PC-3 (cell line): ENCODE data around the gene QDPR.

Experiments
- EZH2phosphoT487 ChIP-seq: fragments of 300-600 bp; sonication (generic); IDR thresholded peaks from 2 replicates; pipeline ENCODE4 v1.6.1; 2018; ENCODE audit warnings: mild to moderate bottlenecking, antibody characterized with exemption, low read length, borderline replicate concordance
- TF ChIP-seq, protein P1 (sequence below): fragments of 300-600 bp; sonication (generic); conservative IDR thresholded peaks from 2 replicates; pipeline ENCODE4 v1.5.1; 2017; ENCODE audit warnings: antibody characterized with exemption, low read depth, mild to moderate bottlenecking, low read length

DNA sequence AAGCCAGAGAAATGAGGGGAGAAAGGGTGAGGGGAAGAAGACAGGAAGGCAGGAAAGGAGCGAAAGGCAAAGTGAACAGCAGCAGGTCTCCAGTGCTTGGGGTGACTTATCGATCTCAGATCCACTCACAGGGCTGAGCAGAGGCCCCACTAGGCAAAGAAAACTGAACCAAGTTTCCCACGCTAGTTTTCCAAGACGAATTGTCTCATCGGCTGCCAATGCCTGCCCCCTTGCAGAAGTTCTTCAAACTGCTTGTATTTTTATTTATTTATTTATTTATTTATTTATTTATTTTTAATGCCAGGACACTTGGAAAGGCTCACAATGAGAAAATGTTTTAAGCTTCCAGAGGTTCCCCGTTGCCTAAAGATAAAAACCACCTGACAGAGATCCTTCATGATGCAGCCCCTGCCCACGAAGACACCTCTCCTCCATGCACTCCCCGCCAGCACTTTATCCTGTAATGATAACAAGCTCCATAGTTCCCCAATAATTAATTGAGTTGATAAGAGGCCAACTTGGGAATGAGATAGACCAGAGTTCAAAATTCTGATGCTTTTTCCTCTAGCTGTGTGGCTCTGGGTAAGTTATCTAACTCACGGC lies 43.2 kb downstream of the QDPR start:
- TF ChIP-seq, protein P1, sequence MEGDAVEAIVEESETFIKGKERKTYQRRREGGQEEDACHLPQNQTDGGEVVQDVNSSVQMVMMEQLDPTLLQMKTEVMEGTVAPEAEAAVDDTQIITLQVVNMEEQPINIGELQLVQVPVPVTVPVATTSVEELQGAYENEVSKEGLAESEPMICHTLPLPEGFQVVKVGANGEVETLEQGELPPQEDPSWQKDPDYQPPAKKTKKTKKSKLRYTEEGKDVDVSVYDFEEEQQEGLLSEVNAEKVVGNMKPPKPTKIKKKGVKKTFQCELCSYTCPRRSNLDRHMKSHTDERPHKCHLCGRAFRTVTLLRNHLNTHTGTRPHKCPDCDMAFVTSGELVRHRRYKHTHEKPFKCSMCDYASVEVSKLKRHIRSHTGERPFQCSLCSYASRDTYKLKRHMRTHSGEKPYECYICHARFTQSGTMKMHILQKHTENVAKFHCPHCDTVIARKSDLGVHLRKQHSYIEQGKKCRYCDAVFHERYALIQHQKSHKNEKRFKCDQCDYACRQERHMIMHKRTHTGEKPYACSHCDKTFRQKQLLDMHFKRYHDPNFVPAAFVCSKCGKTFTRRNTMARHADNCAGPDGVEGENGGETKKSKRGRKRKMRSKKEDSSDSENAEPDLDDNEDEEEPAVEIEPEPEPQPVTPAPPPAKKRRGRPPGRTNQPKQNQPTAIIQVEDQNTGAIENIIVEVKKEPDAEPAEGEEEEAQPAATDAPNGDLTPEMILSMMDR, result no peak; the same call in 1 of the 2 replicates
- no peak for TF ChIP-seq EZH2phosphoT487
